HG02678 (cell line): ENCODE results near the gene CYTH4.

Source experiments
- ATAC-seq: cut with Tn5 transposase; IDR thresholded peaks from one replicate; pipeline ENCODE4 v1.9.1; 2021; ENCODE audit warnings: mild to moderate bottlenecking, moderate library complexity; ENCODE audit not compliant: unreplicated experiment

Gene CYTH4

GRCh38 chr22:37269936-37270678 is 12.2 kb upstream of the CYTH4 start:
- ATAC-seq: no peak

GRCh38 chr22:37270928-37271650 is 11.2 kb upstream of the CYTH4 start:
- ATAC-seq: no peak

GRCh38 chr22:37273126-37273845 is 9.0 kb upstream of the CYTH4 start:
- no peak for ATAC-seq

- ATAC-seq: no peak
These were observed 8.5 kb upstream of the CYTH4 start for GRCh38 chr22:37273846-37274225.

- ATAC-seq: peak; percentile 51
These were observed 7.9 kb upstream of the CYTH4 start for GRCh38 chr22:37274380-37274862.

- ATAC-seq: no peak
These were observed 7.2 kb upstream of the CYTH4 start for GRCh38 chr22:37275134-37275533.

GRCh38 chr22:37275622-37276021 is 6.7 kb upstream of the CYTH4 start:
- no peak for ATAC-seq

- ATAC-seq: no peak
These were observed 5.5 kb upstream of the CYTH4 start for GRCh38 chr22:37276776-37277175.

GRCh38 chr22:37277384-37277783 is 4.9 kb upstream of the CYTH4 start:
- ATAC-seq: no peak

- ATAC-seq: no peak
These were observed 4.0 kb upstream of the CYTH4 start for GRCh38 chr22:37278261-37278660.

GRCh38 chr22:37279331-37280181 is 2.8 kb upstream of the CYTH4 start:
- no peak for ATAC-seq

GRCh38 chr22:37280718-37281117 is 1.6 kb upstream of the CYTH4 start:
- no peak for ATAC-seq

- no peak for ATAC-seq
These were observed 1.1 kb upstream of the CYTH4 start for GRCh38 chr22:37281195-37281594.

GRCh38 chr22:37281646-37282384 is 493 bp upstream of the CYTH4 start:
- no peak for ATAC-seq

- no peak for ATAC-seq
These were observed 1.2 kb downstream of the CYTH4 start for GRCh38 chr22:37283393-37283937.

- ATAC-seq: no peak
These were observed 2.0 kb downstream of the CYTH4 start for GRCh38 chr22:37284126-37284804.

GRCh38 chr22:37284805-37285355 is 2.6 kb downstream of the CYTH4 start:
- peak; percentile 37 for ATAC-seq

GRCh38 chr22:37285937-37286336 is 3.6 kb downstream of the CYTH4 start:
- no peak for ATAC-seq

GRCh38 chr22:37287550-37287951 is 5.2 kb downstream of the CYTH4 start:
- no peak for ATAC-seq
